Measurements from ENCODE around the gene STOML1. TPM values are rescaled to one million over a fixed set of nuclear protein-coding genes. Genes with fewer than 3 reads are reported as not detected.

STOML1 gene
- polyA plus RNA-seq, 1 donor from 2014 or later = 49.5 TPM

DNA sequence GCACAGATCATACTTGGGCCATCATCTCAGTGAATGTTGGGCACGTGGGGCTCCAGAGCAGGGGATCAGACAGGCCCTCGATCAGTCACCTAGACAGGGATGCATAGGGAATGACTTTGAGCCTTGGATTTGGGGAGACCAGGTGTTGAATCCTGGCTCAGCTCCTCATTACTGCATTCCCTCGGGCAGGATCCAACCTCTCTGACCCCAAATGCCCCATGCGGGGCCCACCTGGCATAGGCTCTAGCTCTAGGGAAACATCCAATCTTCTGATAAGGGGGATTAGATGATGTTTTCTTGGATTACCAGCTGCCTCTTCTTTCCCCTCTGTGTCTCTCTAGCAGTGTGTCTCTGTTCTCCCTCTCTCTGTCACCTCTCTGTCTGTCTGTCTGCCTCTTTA, 43.1 kb downstream of the STOML1 start:
- Histone ChIP-seq H4K20me1 (ENCODE audit: insufficient read depth) (no peaks in the 10 kb centered on the region), H3K9me2 (ENCODE audit: insufficient read depth, low read length) (no peaks in the 10 kb centered on the region), H3K4me2 (ENCODE audit: low read length) (no peak overlapping the region), H3K36me3 (ENCODE audit: insufficient read depth, low read length) (no peaks in the 10 kb centered on the region), H3K79me2 (replicated peaks; ENCODE audit: insufficient read depth, low read length) (no peaks in the 10 kb centered on the region), H3K4me3 (ENCODE audit: low read length) (no peak overlapping the region), H3K9ac (ENCODE audit: low read length) (no peak overlapping the region), H2AFZ (ENCODE audit: low read depth, low read length) (no peak overlapping the region), H3K27me3 (ENCODE audit: insufficient read depth, low read depth, low read length) (no peaks in the 10 kb centered on the region), H3K27ac (ENCODE audit: low read length) (no peak overlapping the region), H3K9me3 (ENCODE audit: low read length) (no peaks in the 10 kb centered on the region), H3F3A (ENCODE audit: insufficient read depth, low read length, poor library complexity, severe bottlenecking) (no peaks in the 10 kb centered on the region)
- no peak for TF ChIP-seq MXI1 (conservative IDR thresholded peaks at IDR 0.05; ENCODE audit: poor library complexity, severe bottlenecking)

GRCh38 chr15:73948396-73948795, 43.7 kb downstream of the STOML1 start:
- Histone ChIP-seq H3K27me3 (ENCODE audit: insufficient read depth, low read depth, low read length) (no peaks in the 10 kb centered on the region), H3K27ac (ENCODE audit: low read length) (no peak overlapping the region), H2AFZ (ENCODE audit: low read depth, low read length) (no peak overlapping the region), H3K9me3 (ENCODE audit: low read length) (no peaks in the 10 kb centered on the region), H3K79me2 (replicated peaks; ENCODE audit: insufficient read depth, low read length) (no peaks in the 10 kb centered on the region), H3K4me3 (ENCODE audit: low read length) (no peak overlapping the region), H3K9ac (ENCODE audit: low read length) (no peak overlapping the region), H3F3A (ENCODE audit: insufficient read depth, low read length, poor library complexity, severe bottlenecking) (no peaks in the 10 kb centered on the region), H3K9me2 (ENCODE audit: insufficient read depth, low read length) (no peaks in the 10 kb centered on the region), H4K20me1 (ENCODE audit: insufficient read depth) (no peaks in the 10 kb centered on the region), H3K36me3 (ENCODE audit: insufficient read depth, low read length) (no peaks in the 10 kb centered on the region), H3K4me2 (ENCODE audit: low read length) (no peak overlapping the region)
- TF ChIP-seq EZH2 (IDR thresholded peaks at IDR 0.05; ENCODE audit: borderline replicate concordance, insufficient read depth, low read length, poor library complexity, severe bottlenecking) = no peak
- TF ChIP-seq TAF1 (IDR thresholded peaks at IDR 0.05; ENCODE audit: low read depth) = no peak
- no peak for TF ChIP-seq POLR2AphosphoS5 (IDR thresholded peaks at IDR 0.05)
- no peak for TF ChIP-seq EP300 (conservative IDR thresholded peaks at IDR 0.05; ENCODE audit: poor library complexity, severe bottlenecking)
- TF ChIP-seq MXI1 (conservative IDR thresholded peaks at IDR 0.05; ENCODE audit: poor library complexity, severe bottlenecking) = no peak
- TF ChIP-seq REST (IDR thresholded peaks at IDR 0.05; ENCODE audit: borderline replicate concordance) = no peak
- no peak for TF ChIP-seq CTCF (IDR thresholded peaks at IDR 0.05; ENCODE audit: poor library complexity, severe bottlenecking)
- TF ChIP-seq SMC3 (conservative IDR thresholded peaks at IDR 0.05; ENCODE audit: poor library complexity) = no peak
- TF ChIP-seq RAD21 (conservative IDR thresholded peaks at IDR 0.05) = no peak

- no peak for TF ChIP-seq EZH2 (IDR thresholded peaks at IDR 0.05; ENCODE audit: borderline replicate concordance, insufficient read depth, low read length, poor library complexity, severe bottlenecking)
- TF ChIP-seq SMC3 (conservative IDR thresholded peaks at IDR 0.05; ENCODE audit: poor library complexity) = no peak
- TF ChIP-seq RAD21 (conservative IDR thresholded peaks at IDR 0.05) = no peak
- TF ChIP-seq POLR2AphosphoS5 (IDR thresholded peaks at IDR 0.05) = no peak
- TF ChIP-seq EP300 (conservative IDR thresholded peaks at IDR 0.05; ENCODE audit: poor library complexity, severe bottlenecking) = no peak
- no peak for TF ChIP-seq CTCF (IDR thresholded peaks at IDR 0.05; ENCODE audit: poor library complexity, severe bottlenecking)
- TF ChIP-seq TAF1 (IDR thresholded peaks at IDR 0.05; ENCODE audit: low read depth) = no peak
- Histone ChIP-seq H3K27ac (ENCODE audit: low read length) (no peak overlapping the region), H3K9me3 (ENCODE audit: low read length) (no peaks in the 10 kb centered on the region), H3K27me3 (ENCODE audit: insufficient read depth, low read depth, low read length) (no peaks in the 10 kb centered on the region), H3F3A (ENCODE audit: insufficient read depth, low read length, poor library complexity, severe bottlenecking) (no peaks in the 10 kb centered on the region), H4K20me1 (ENCODE audit: insufficient read depth) (no peaks in the 10 kb centered on the region), H3K36me3 (ENCODE audit: insufficient read depth, low read length) (no peaks in the 10 kb centered on the region), H3K79me2 (replicated peaks; ENCODE audit: insufficient read depth, low read length) (no peaks in the 10 kb centered on the region), H3K4me2 (ENCODE audit: low read length) (no peak overlapping the region), H3K9ac (ENCODE audit: low read length) (no peak overlapping the region), H3K4me3 (ENCODE audit: low read length) (no peak overlapping the region), H3K9me2 (ENCODE audit: insufficient read depth, low read length) (no peaks in the 10 kb centered on the region), H2AFZ (ENCODE audit: low read depth, low read length) (no peak overlapping the region)
Measured at GRCh38 chr15:73947651-73948050, 44.4 kb downstream of the STOML1 start.

All from neural cell (in vitro differentiated cells).